ENCODE results near the gene TIMM23.

DNA sequence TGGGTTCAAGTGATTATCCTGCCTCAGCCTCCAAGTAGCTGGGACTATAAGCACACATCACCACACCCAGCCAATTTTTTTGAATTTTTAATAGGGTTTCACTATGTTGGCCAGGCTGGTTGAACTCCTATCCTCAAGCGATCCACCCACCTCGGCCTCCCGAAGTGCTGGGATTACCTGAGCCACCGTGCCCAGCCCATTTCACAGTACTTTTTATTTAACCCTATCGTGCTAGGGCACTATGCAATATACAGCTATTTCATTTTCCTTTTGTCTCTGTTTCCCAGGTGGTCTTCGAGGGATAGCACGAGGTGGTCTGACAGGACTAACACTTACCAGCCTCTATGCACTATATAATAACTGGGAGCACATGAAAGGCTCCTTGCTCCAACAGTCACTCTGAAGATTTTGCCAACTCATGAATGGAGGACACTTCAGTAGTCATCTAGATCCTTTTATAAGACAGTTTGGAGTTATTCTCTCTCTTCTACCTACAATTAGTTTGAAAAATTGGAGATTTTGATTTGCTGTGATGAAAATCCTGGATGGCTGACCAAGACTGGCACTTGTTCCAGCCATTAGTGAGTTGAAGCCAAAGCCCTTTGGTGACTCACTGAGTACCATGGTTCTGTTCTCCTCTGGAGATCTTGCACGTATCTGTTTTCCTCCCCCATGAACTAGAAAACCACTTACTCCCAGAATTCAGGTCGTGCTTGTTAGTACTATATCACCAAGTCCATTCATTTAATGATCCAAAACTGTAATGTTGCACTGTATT lies 30.8 kb downstream of the TIMM23 start:
- TF ChIP-seq POLR2A (IDR thresholded peaks at IDR 0.05; ENCODE audit: low read depth, low read length) (no peak), POLR2AphosphoS5 (IDR thresholded peaks at IDR 0.05; ENCODE audit: low read depth, low read length) (no peak), PAX5 (IDR thresholded peaks at IDR 0.05; ENCODE audit: insufficient read depth, low read length, severe bottlenecking) (no peak), SPI1 (IDR thresholded peaks at IDR 0.05; ENCODE audit: low read depth, low read length) (no peak)

Data from GM12891 (cell line).